Parathyroid adenoma (tissue), 2 donors: ENCODE data around the gene TMPRSS12.
"Not testable (repeated sequence)": the region's sequence is repeated elsewhere in the genome, so short reads cannot be mapped to it uniquely, and the experiment has no call there.

Source experiments
- H2AFZ ChIP-seq: fragments of 300-600 bp; sonication (generic); one replicate; pipeline ENCODE4 v1.7.0; 2017; ENCODE audit warnings: antibody characterized with exemption, mild to moderate bottlenecking
- H3K27ac ChIP-seq: fragments of 300-600 bp; sonication (generic); one replicate; pipeline ENCODE4 v1.7.0; 2017
- H3K27me3 ChIP-seq: fragments of 300-600 bp; sonication (generic); one replicate; pipeline ENCODE4 v1.7.0; 2017; ENCODE audit warnings: low read length; ENCODE audit not compliant: control insufficient read depth, insufficient read depth
- H3K36me3 ChIP-seq: fragments of 300-600 bp; sonication (generic); one replicate; pipeline ENCODE4 v1.7.0; 2017; ENCODE audit warnings: low read length; ENCODE audit not compliant: control insufficient read depth, insufficient read depth
- H3K4me1 ChIP-seq: fragments of 300-600 bp; sonication (generic); one replicate; pipeline ENCODE4 v1.7.0; 2017; ENCODE audit warnings: control low read depth
- H3K4me2 ChIP-seq: fragments of 300-600 bp; sonication (generic); one replicate; pipeline ENCODE4 v1.7.0; 2017; ENCODE audit warnings: low read length
- H3K4me3 ChIP-seq: fragments of 300-600 bp; sonication (generic); one replicate; pipeline ENCODE4 v1.7.0; 2017; ENCODE audit warnings: low read depth, low read length
- H3K79me2 ChIP-seq: fragments of 300-600 bp; sonication (generic); one replicate; pipeline ENCODE4 v1.7.0; 2017; ENCODE audit warnings: control low read depth
- H3K9ac ChIP-seq: fragments of 300-600 bp; sonication (generic); one replicate; pipeline ENCODE4 v1.7.0; 2017; ENCODE audit warnings: mild to moderate bottlenecking
- H3K9me3 ChIP-seq: fragments of 300-600 bp; sonication (generic); one replicate; pipeline ENCODE4 v1.7.0; 2017; ENCODE audit warnings: low read length; ENCODE audit not compliant: control insufficient read depth
- TF ChIP-seq, protein P1 (sequence below): fragments of 300-600 bp; sonication (generic); IDR thresholded peaks from one replicate; pipeline ENCODE4 v1.7.0; 2017; ENCODE audit warnings: antibody characterized with exemption, mild to moderate bottlenecking
- donor health status: primary hyperparathyroidism.

The TMPRSS12 gene

DNA sequence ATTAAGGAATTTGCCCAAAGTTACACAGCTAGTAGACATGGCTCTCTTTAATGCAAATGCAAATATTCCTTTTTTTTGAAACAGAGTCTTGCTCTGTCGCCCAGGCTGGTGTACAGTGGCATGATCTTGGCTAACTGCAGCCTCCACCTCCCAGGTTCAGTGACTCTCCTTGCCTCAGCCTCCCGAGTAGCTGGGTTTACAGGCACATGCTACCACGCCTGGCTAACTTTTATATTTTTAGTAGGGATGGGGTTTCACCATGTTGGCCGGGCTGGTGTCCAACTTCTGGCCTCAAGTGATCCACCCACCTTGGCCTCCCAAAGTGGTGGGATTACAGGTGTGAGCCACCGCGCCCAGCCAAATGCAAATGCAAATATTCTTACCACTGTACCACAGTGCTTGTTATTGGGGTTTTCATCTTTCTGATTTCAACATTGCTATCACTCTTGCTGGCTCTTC lies 85.1 kb downstream of the TMPRSS12 start:
- Histone ChIP-seq H3K36me3 (no peaks in the 10 kb centered on the region), H3K27me3 (no peaks in the 10 kb centered on the region), H2AFZ (no peak overlapping the region), H3K9ac (no peak overlapping the region), H3K4me1 (peaks cover 10% of the 10 kb centered on the region), H3K79me2 (no peaks in the 10 kb centered on the region), H3K4me3 (peak overlapping the region; percentile 71), H3K4me2 (peak overlapping the region; percentile 81), H3K27ac (no peak overlapping the region), H3K9me3 (no peaks in the 10 kb centered on the region)
- TF ChIP-seq, protein P1, sequence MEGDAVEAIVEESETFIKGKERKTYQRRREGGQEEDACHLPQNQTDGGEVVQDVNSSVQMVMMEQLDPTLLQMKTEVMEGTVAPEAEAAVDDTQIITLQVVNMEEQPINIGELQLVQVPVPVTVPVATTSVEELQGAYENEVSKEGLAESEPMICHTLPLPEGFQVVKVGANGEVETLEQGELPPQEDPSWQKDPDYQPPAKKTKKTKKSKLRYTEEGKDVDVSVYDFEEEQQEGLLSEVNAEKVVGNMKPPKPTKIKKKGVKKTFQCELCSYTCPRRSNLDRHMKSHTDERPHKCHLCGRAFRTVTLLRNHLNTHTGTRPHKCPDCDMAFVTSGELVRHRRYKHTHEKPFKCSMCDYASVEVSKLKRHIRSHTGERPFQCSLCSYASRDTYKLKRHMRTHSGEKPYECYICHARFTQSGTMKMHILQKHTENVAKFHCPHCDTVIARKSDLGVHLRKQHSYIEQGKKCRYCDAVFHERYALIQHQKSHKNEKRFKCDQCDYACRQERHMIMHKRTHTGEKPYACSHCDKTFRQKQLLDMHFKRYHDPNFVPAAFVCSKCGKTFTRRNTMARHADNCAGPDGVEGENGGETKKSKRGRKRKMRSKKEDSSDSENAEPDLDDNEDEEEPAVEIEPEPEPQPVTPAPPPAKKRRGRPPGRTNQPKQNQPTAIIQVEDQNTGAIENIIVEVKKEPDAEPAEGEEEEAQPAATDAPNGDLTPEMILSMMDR, result no peak

DNA sequence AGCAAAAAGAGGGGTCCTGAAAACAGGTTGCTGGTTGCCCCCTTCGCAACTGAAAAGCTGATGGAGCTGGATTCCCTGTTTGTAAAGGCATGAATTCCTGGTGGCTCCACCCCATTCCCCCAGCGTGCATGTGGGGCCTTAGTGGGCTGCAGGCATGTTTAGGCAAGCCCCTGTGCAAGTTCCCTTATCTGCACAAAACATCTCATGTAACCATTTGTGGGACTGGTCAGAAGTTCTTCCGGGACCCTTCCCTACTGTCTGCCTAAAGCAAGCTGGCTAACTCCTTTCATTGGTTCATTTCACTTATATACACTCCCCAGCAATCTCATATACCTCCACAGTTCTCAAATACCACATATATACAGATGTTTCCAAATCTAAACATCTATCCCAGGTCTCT lies 85.7 kb downstream of the TMPRSS12 start:
- TF ChIP-seq, protein P1, result no peak
- H3K27me3 ChIP-seq, result no peaks in the 10 kb centered on the region
- H3K27ac ChIP-seq, result no peak overlapping the region
- H3K79me2 ChIP-seq, result no peaks in the 10 kb centered on the region
- no peaks in the 10 kb centered on the region for H3K36me3 ChIP-seq
- no peak overlapping the region for H2AFZ ChIP-seq
- H3K4me3 ChIP-seq, result no peak overlapping the region
- peaks cover 7% of the 10 kb centered on the region for H3K4me1 ChIP-seq
- no peak overlapping the region for H3K9ac ChIP-seq
- H3K4me2 ChIP-seq, result peak overlapping the region; percentile 81
- no peaks in the 10 kb centered on the region for H3K9me3 ChIP-seq

DNA sequence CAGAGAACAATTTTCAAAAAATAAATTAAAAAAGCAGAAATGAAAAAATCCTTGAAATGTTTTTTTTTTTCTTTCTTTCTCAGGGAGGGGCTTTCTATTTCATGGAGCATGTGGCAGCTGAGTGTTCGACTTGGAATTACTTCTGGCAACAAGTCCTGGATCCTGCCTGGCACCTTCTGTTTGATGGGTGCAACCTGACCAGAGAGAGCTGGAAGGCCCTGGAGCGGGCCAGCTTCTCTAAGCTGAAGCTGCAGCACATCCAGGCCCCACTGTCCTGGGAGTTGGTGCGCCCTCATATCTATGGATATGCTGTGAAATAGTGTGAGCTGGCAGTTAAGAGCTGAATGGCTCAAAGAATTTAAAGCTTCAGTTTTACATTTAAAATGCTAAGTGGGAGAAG lies 87.1 kb downstream of the TMPRSS12 start:
- H3K4me3 ChIP-seq, result no peak overlapping the region
- H3K9me3 ChIP-seq, result no peaks in the 10 kb centered on the region
- H3K4me1 ChIP-seq, result peaks cover 6% of the 10 kb centered on the region
- TF ChIP-seq, protein P1, result no peak
- H3K79me2 ChIP-seq, result no peaks in the 10 kb centered on the region
- H3K27me3 ChIP-seq, result no peaks in the 10 kb centered on the region
- H3K36me3 ChIP-seq, result no peaks in the 10 kb centered on the region
- H3K4me2 ChIP-seq, result no peak overlapping the region
- H3K9ac ChIP-seq, result no peak overlapping the region
- no peak overlapping the region for H2AFZ ChIP-seq
- no peak overlapping the region for H3K27ac ChIP-seq

DNA sequence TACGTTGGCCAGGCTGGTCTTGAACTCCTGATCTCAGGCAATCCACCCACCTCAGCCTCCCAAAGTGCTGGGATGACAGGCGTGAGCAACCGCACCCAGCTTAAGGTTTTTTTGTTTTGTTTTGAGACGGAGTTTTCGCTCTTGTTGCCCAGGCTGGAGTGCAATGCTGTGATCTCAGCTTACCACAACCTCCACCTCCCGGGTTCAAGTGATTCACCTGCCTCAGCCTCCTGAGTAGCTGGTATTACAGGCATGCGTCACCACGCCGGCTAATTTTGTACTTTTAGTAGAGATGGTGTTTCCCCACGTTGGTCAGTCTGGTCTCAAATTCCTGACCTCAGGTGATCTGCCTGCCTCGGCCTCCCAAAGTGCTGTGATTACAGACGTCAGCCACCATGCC lies 87.8 kb downstream of the TMPRSS12 start:
- not testable (repeated sequence) for H3K4me1 ChIP-seq, H3K27me3 ChIP-seq, H3K79me2 ChIP-seq, H3K4me2 ChIP-seq, H3K36me3 ChIP-seq, H2AFZ ChIP-seq, H3K9me3 ChIP-seq, H3K27ac ChIP-seq, H3K9ac ChIP-seq, H3K4me3 ChIP-seq

DNA sequence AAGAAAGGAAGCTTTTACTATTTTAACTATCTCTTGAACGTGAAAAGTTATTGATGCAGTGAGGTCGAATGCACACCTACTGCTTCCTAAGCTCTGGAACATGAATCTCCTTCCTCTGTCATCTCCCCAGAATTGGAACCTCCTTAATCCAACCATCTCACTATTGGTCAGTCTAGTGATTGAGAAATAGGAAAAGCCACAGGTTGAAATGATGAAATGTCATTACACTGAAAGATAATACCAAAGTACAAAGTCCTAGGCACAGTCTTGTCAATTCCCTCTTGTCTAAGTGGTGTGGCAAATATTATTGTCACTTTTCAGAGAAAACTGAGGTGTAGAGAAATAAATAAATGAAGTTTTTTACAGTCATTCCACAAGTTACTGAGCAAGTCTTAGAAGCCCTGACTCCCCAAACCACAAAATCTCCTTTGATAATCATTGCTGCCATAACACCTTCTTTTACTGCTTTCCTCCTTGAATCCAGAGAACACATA lies 90.1 kb downstream of the TMPRSS12 start:
- Histone ChIP-seq H3K4me2 (no peak overlapping the region), H3K9me3 (no peaks in the 10 kb centered on the region), H3K27me3 (no peaks in the 10 kb centered on the region), H3K27ac (no peak overlapping the region), H3K79me2 (no peaks in the 10 kb centered on the region), H2AFZ (no peak overlapping the region), H3K4me1 (peaks cover 6% of the 10 kb centered on the region), H3K4me3 (no peak overlapping the region), H3K36me3 (no peaks in the 10 kb centered on the region), H3K9ac (no peak overlapping the region)
- TF ChIP-seq, protein P1, result no peak
